Glutamatergic neuron (in vitro differentiated cells): ENCODE data around the gene ARHGAP24. TPM values are rescaled to one million over a fixed set of nuclear protein-coding genes. Genes with fewer than 3 reads are reported as not detected.
A peak's percentile ranks its signal among the peaks of the same experiment; 100 is the strongest.

ENCODE experiments used
- DNase-seq: peaks from one replicate; pipeline ENCODE4 v3.0.0; 2022
- H3K27ac Mint-ChIP-seq: one replicate; pipeline ENCODE4 v1.8.0; 2020; ENCODE audit warnings: mild to moderate bottlenecking, mixed read lengths, inconsistent platforms; ENCODE audit not compliant: unreplicated experiment
- H3K27me3 Mint-ChIP-seq: one replicate; pipeline ENCODE4 v1.8.0; 2020; ENCODE audit warnings: mild to moderate bottlenecking, moderate library complexity, mixed read lengths, inconsistent platforms; ENCODE audit not compliant: unreplicated experiment
- H3K36me3 Mint-ChIP-seq: one replicate; pipeline ENCODE4 v1.8.0; 2020; ENCODE audit warnings: mild to moderate bottlenecking, mixed read lengths, inconsistent platforms; ENCODE audit not compliant: unreplicated experiment
- H3K4me1 Mint-ChIP-seq: one replicate; pipeline ENCODE4 v1.8.0; 2020; ENCODE audit warnings: mild to moderate bottlenecking, low read depth, mixed read lengths, inconsistent platforms; ENCODE audit not compliant: unreplicated experiment
- H3K4me3 Mint-ChIP-seq: one replicate; pipeline ENCODE4 v1.8.0; 2020; ENCODE audit warnings: mild to moderate bottlenecking, mixed read lengths, inconsistent platforms; ENCODE audit not compliant: unreplicated experiment
- H3K9me3 Mint-ChIP-seq: one replicate; pipeline ENCODE4 v1.8.0; 2020; ENCODE audit warnings: mild to moderate bottlenecking, moderate library complexity, mixed read lengths, inconsistent platforms; ENCODE audit not compliant: unreplicated experiment
- total RNA-seq: library from RNA; stranded (reverse); fragmentation: NEBNext Ultra II Directional; extraction: Animal tissue kit (Norgen Biotek cat#: 25700); gene quantifications from one replicate; pipeline ENCODE4 v1.2.1, GENCODE V29; 2021; ENCODE audit not compliant: unreplicated experiment
- TF ChIP-seq, protein P1 (sequence below): fragments of 200-600 bp; sonication (generic); IDR thresholded peaks from one replicate; pipeline ENCODE4 v1.5.0; 2021; ENCODE audit not compliant: partially characterized antibody, unreplicated experiment

ARHGAP24 gene
- total RNA-seq, 1 donor from 2014 or later = 1.6 TPM

DNA sequence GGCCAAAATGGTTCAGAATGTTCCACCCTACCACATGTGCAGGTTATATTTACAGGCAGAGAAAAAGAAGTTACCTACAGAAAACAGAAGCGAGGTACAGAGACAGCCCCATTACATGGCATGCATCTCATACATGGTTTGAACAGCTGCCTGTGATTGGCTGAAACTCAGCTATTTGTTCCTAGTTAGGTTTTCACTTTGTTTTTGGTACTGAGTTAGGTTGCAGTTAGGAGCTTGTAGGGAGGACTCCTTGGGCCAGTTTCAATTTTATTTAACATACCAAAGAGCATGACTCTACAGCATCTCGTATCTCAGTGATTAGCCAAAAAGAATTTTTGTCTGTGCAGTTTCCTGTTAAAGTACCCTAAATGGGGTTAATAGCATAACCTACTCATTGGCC lies 492.9 kb downstream of the ARHGAP24 start:
- Mint-ChIP-seq H3K4me1 (no peaks in the 10 kb centered on the region), H3K4me3 (no peak overlapping the region), H3K27me3 (no peaks in the 10 kb centered on the region), H3K36me3 (peaks cover 5% of the 10 kb centered on the region), H3K9me3 (no peaks in the 10 kb centered on the region), H3K27ac (no peak overlapping the region)
- TF ChIP-seq, protein P1, sequence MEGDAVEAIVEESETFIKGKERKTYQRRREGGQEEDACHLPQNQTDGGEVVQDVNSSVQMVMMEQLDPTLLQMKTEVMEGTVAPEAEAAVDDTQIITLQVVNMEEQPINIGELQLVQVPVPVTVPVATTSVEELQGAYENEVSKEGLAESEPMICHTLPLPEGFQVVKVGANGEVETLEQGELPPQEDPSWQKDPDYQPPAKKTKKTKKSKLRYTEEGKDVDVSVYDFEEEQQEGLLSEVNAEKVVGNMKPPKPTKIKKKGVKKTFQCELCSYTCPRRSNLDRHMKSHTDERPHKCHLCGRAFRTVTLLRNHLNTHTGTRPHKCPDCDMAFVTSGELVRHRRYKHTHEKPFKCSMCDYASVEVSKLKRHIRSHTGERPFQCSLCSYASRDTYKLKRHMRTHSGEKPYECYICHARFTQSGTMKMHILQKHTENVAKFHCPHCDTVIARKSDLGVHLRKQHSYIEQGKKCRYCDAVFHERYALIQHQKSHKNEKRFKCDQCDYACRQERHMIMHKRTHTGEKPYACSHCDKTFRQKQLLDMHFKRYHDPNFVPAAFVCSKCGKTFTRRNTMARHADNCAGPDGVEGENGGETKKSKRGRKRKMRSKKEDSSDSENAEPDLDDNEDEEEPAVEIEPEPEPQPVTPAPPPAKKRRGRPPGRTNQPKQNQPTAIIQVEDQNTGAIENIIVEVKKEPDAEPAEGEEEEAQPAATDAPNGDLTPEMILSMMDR = no peak
- DNase-seq = no peak

DNA sequence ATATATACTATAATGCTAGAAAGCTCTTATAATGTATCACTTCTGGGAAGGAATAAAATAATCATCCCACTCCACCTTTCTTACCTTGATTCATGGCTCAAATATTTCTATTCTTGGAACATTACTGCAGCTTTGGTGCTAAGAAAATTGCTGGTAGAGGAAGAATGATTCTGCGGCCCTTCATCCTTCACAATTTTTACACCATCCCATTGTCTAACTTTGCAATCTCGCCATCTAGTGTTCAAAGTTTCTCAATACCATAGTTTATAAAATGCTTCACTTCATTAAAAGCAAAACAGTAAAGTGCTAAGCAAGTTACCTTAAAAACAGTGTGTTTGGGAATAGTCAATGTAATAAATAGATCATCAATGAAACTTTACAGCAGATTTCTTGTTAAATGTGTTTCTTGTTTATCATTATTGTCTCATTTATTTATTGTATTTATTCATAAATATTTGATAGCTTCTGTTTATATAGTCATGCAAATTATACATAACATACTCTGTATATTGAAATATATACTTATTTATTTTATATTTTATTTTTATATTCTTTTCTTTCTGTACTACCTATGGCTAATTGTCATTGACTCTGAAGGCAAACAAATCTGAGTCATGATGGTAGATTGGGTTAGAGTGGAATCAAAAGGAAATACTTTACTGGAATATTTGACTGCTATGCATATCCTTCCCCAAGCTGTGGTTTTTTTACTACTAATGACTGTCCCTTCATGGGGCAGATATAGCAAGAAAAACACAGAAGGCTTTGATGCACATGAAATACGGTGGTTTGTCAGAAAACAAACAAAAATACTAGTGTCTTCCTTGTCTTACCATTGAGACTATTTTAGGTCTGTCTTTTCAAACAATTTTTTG lies 494.2 kb downstream of the ARHGAP24 start:
- Mint-ChIP-seq H3K4me1 (no peaks in the 10 kb centered on the region), H3K27me3 (no peaks in the 10 kb centered on the region), H3K4me3 (no peak overlapping the region), H3K9me3 (no peaks in the 10 kb centered on the region), H3K36me3 (peaks cover 5% of the 10 kb centered on the region), H3K27ac (no peak overlapping the region)
- DNase-seq = no peak
- TF ChIP-seq, protein P1 = peak; percentile 67

DNA sequence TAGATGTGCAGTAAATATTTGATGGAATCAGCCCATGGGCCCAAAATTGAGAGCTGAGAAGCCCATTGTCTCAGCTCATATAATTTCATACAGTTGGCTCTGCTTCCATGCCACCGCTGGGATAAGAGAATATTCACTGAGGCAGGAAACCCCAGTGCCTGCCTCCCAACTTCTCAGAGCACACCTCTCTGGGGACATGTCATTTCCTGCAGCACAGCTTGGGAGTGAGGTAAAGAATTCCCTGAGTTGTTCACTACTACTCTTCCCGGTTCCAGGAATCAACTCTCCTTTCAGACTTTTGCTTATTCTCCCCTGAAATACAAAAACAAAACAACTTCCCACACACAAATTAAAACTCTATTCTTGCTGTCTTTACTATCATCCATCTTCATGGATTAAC lies 495.6 kb downstream of the ARHGAP24 start:
- no peak for DNase-seq
- no peaks in the 10 kb centered on the region for H3K36me3 Mint-ChIP-seq
- no peak overlapping the region for H3K4me3 Mint-ChIP-seq
- TF ChIP-seq, protein P1 = no peak
- no peaks in the 10 kb centered on the region for H3K4me1 Mint-ChIP-seq
- H3K27ac Mint-ChIP-seq = no peak overlapping the region
- H3K27me3 Mint-ChIP-seq = no peaks in the 10 kb centered on the region
- H3K9me3 Mint-ChIP-seq = no peaks in the 10 kb centered on the region

DNA sequence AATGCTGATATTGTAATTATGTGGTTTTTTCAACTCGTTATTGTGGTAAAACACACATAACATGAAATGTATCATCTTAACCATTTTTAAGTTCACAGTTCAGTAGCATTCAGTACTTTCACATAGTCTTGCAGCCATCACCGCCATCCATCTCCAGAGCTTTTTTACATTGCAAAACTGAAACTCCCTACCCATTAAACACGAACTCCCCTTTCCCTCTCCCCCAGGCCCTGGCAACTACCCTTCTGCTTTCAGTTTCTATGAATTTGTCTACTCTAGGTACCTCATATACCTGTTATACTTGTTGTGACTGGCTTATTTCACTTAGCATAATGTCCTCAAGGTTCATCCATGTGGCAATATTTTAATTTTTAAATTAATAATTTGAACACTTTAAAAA lies 504.3 kb downstream of the ARHGAP24 start:
- no peaks in the 10 kb centered on the region for H3K36me3 Mint-ChIP-seq
- TF ChIP-seq, protein P1 = no peak
- no peak overlapping the region for H3K4me3 Mint-ChIP-seq
- H3K9me3 Mint-ChIP-seq = no peaks in the 10 kb centered on the region
- DNase-seq = no peak
- no peak overlapping the region for H3K27ac Mint-ChIP-seq
- no peaks in the 10 kb centered on the region for H3K4me1 Mint-ChIP-seq
- no peaks in the 10 kb centered on the region for H3K27me3 Mint-ChIP-seq

DNA sequence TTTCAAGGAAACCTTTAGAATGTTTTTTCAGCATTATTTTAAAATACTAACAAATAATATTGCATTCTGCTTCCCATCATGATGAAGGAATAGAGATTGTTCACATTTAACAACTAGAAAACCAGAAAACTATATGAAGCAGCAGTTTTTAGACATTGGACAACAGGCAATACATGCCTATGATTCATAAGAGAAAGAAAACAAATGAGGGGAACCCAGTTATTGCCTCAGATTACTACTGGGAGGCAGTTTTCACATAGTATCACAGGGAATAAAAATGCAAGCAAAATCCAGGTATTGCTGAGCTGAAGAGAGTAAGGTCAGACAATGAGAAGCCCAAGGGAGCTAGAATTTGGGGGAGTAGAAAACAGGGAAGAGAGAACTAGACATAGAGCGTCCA lies 511.3 kb downstream of the ARHGAP24 start:
- Mint-ChIP-seq H3K4me3 (no peak overlapping the region), H3K27me3 (no peaks in the 10 kb centered on the region), H3K36me3 (no peaks in the 10 kb centered on the region), H3K9me3 (no peaks in the 10 kb centered on the region), H3K4me1 (no peaks in the 10 kb centered on the region), H3K27ac (no peak overlapping the region)
- TF ChIP-seq, protein P1 = no peak
- no peak for DNase-seq
